Ascending aorta (tissue), 2 donors: ENCODE measurements around the gene SLC9A9. TPM values are rescaled to one million over a fixed set of nuclear protein-coding genes. Genes with fewer than 3 reads are reported as not detected.
"Not testable (repeated sequence)": the region's sequence is repeated elsewhere in the genome, so short reads cannot be mapped to it uniquely, and the experiment has no call there.

ENCODE experiments used
- DNase-seq, 2 donors: peaks; one replicate each; pipeline ENCODE4 v3.0.0-alpha.2; 2019; ENCODE audit warnings: low spot score in 2 of 2
- H3K27ac ChIP-seq, 2 donors: fragments of 200-600 bp; sonication (generic); one replicate each; pipeline ENCODE4 v1.5.1; 2016 to 2017; ENCODE audit warnings: mild to moderate bottlenecking in 1 of 2
- H3K27me3 ChIP-seq: fragments of 200-600 bp; sonication (generic); one replicate; pipeline ENCODE4 v1.5.1; 2017
- H3K36me3 ChIP-seq, 2 donors: fragments of 200-600 bp; sonication (generic); one replicate each; pipeline ENCODE4 v1.5.1; 2016
- H3K4me1 ChIP-seq, 2 donors: fragments of 200-600 bp; sonication (generic); one replicate each; pipeline ENCODE4 v1.5.1; 2016 to 2017; ENCODE audit warnings: mild to moderate bottlenecking in 1 of 2
- H3K4me3 ChIP-seq, 2 donors: fragments of 200-600 bp; sonication (generic); one replicate each; pipeline ENCODE4 v1.5.1; 2016 to 2017; ENCODE audit warnings: mild to moderate bottlenecking in 1 of 2
- H3K9me3 ChIP-seq, 2 donors: fragments of 200-600 bp; sonication (generic); one replicate each; pipeline ENCODE4 v1.5.1; 2016
- intact Hi-C: fragments of 100-400 bp; cut with DNase I; formaldehyde crosslinking; loops from one replicate; pipeline ENCODE4 v1.15.1; 2023
- total RNA-seq: library from RNA; depleted of rRNA; stranded (reverse); fragments of >200 nt; gene quantifications from one replicate; pipeline ENCODE4 v1.1.0, GENCODE V29; 2016
- TF ChIP-seq, protein P1 (sequence below), 3 experiments: fragments of 200-600 bp in 2 of 3; fragments of 450-650 bp in 1 of 3; sonication (generic) in 2 of 3; IDR thresholded peaks; one replicate each; pipeline ENCODE4 v1.5.1; 2016 to 2019; ENCODE audit warnings: antibody characterized with exemption in 3 of 3, mild to moderate bottlenecking in 1 of 3, moderate library complexity in 1 of 3

The SLC9A9 gene
- total RNA-seq, 1 donor from 2014 or later = 63.4 TPM

GRCh38 chr3:143286392-143287010 is 561.8 kb downstream of the SLC9A9 start:
- Histone ChIP-seq H3K4me3 (no peak overlapping the region), H3K36me3 (no peaks in the 10 kb centered on the region), H3K4me1 (no peaks in the 10 kb centered on the region), H3K9me3 (no peaks in the 10 kb centered on the region), H3K27me3 (no peaks in the 10 kb centered on the region), H3K27ac (no peak overlapping the region)
- intact Hi-C loops = no loop called here
- TF ChIP-seq, protein P1, sequence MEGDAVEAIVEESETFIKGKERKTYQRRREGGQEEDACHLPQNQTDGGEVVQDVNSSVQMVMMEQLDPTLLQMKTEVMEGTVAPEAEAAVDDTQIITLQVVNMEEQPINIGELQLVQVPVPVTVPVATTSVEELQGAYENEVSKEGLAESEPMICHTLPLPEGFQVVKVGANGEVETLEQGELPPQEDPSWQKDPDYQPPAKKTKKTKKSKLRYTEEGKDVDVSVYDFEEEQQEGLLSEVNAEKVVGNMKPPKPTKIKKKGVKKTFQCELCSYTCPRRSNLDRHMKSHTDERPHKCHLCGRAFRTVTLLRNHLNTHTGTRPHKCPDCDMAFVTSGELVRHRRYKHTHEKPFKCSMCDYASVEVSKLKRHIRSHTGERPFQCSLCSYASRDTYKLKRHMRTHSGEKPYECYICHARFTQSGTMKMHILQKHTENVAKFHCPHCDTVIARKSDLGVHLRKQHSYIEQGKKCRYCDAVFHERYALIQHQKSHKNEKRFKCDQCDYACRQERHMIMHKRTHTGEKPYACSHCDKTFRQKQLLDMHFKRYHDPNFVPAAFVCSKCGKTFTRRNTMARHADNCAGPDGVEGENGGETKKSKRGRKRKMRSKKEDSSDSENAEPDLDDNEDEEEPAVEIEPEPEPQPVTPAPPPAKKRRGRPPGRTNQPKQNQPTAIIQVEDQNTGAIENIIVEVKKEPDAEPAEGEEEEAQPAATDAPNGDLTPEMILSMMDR (IDR thresholded peaks at IDR 0.05) = no peak
- no peak for DNase-seq

DNA sequence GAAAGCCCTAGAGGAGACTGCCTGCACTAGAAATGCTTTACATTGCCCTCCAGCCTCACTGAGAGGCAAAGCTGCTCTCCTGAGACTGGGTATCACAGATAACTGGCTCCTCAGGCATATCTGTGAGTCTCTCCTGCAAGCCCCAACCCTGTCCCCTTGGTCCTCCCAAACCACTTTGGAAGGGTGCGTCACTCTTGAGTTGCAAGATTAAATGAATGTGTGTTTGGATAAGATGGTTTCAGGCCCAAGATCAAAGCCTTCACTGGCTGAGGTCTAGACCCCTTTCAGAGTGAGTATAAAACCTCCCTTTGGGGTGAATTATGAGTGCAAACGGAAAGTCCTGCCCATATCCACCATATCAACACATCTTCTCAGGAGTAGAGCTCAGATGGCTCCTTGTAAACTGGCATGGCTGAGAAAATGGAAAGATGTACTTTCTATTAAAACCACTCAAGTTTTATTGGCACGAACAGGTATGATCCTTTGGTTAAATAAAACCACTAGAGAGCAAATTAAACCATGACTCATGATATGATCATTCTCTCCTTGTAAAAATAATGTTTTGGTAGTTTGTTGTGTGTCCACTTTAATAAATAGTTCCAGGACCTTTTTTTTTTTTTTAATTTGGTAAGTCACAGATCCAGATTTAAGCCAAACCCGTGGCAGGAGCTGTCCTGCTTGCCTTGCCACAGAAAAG is 564.7 kb downstream of the SLC9A9 start:
- Histone ChIP-seq H3K4me1 (no peaks in the 10 kb centered on the region), H3K9me3 (no peaks in the 10 kb centered on the region), H3K36me3 (no peaks in the 10 kb centered on the region), H3K4me3 (no peak overlapping the region), H3K27ac (no peak overlapping the region), H3K27me3 (no peaks in the 10 kb centered on the region)
- intact Hi-C loops = no loop called here
- DNase-seq = no peak
- TF ChIP-seq, protein P1 (IDR thresholded peaks at IDR 0.05) = no peak

DNA sequence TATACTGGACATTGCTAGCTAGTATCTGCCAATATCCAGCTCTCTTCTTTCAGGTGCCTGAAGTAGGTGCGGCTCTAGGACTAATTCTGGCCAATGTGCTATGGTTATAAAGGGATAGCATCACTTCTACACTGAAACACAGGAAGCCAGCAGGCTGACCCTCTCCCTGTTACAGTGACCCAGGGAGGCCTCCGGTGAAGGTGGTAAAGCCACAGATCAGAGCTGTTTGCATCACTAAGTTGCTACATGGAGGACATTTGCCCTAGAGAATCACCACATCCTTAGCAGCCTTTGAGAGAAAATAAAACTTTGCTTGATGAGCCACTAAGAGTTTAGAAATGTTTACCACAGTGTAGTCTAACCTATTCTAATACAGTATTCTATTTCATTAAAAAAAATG is 567.3 kb downstream of the SLC9A9 start:
- no peaks in the 10 kb centered on the region for H3K9me3 ChIP-seq
- DNase-seq = no peak
- H3K36me3 ChIP-seq = no peaks in the 10 kb centered on the region
- TF ChIP-seq, protein P1 (IDR thresholded peaks at IDR 0.05) = no peak
- no peaks in the 10 kb centered on the region for H3K27me3 ChIP-seq
- H3K27ac ChIP-seq = no peak overlapping the region
- H3K4me1 ChIP-seq = no peaks in the 10 kb centered on the region
- intact Hi-C loops = no loop called here
- no peak overlapping the region for H3K4me3 ChIP-seq

GRCh38 chr3:143279567-143279966 is 568.7 kb downstream of the SLC9A9 start:
- intact Hi-C loops, H3K4me3 ChIP-seq, H3K27me3 ChIP-seq, H3K9me3 ChIP-seq, H3K36me3 ChIP-seq, H3K4me1 ChIP-seq, H3K27ac ChIP-seq, DNase-seq: not testable (repeated sequence)

GRCh38 chr3:143278721-143279120 is 569.5 kb downstream of the SLC9A9 start:
- DNase-seq = no peak
- TF ChIP-seq, protein P1 (IDR thresholded peaks at IDR 0.05) = no peak
- Histone ChIP-seq H3K27ac (no peak overlapping the region), H3K9me3 (no peaks in the 10 kb centered on the region), H3K27me3 (no peaks in the 10 kb centered on the region), H3K4me3 (no peak overlapping the region), H3K36me3 (no peaks in the 10 kb centered on the region), H3K4me1 (no peaks in the 10 kb centered on the region)
- intact Hi-C loops = no loop called here

DNA sequence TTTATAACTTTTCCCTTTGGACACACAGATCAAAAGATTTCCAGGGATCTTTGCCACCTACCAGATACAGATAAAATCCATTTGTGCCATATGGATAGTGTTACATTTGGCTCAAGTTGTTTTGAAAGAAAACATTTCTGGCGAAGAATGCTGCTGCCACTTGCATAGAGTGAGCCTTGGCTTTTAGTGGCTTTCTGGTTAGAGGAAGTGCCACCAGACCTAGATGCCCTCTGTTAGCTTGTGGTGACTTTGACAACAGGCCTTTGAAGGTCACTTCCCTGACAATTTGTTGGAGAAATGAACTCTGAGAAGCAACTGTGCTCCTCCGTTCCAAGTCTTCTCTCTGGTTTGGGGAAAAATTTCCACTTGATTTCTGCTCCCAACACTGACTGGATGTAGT is 570.7 kb downstream of the SLC9A9 start:
- intact Hi-C loops = no loop called here
- H3K27me3 ChIP-seq = no peaks in the 10 kb centered on the region
- no peak overlapping the region for H3K4me3 ChIP-seq

More for the DNA sequence above, 570.7 kb downstream of the SLC9A9 start:
- Histone ChIP-seq H3K27ac (no peak overlapping the region), H3K9me3 (no peaks in the 10 kb centered on the region), H3K4me1 (no peaks in the 10 kb centered on the region), H3K36me3 (no peaks in the 10 kb centered on the region)
- DNase-seq = no peak
- TF ChIP-seq, protein P1 (IDR thresholded peaks at IDR 0.05) = no peak
